HAP-1 (cell line): ENCODE results near the gene BTLA.
"Not testable (repeated sequence)": the region's sequence is repeated elsewhere in the genome, so short reads cannot be mapped to it uniquely, and the experiment has no call there.

Experiments
- DNase-seq, 2 experiments: peaks; one replicate each; pipeline ENCODE4 v3.0.0-alpha.2; 2016 to 2020; ENCODE audit warnings: low spot score in 2 of 2
- H3K27me3 ChIP-seq: fragments of 250-450 bp; sonication (Bioruptor Pico); 2 replicates; pipeline ENCODE4 v1.5.1; 2020; ENCODE audit warnings: low read depth, mild to moderate bottlenecking, moderate library complexity
- H3K36me3 ChIP-seq: fragments of 250-450 bp; sonication (Bioruptor Pico); replicated peaks from 2 replicates; pipeline ENCODE4 v1.5.1; 2020; ENCODE audit warnings: mild to moderate bottlenecking
- H3K4me1 ChIP-seq: fragments of 250-450 bp; sonication (Bioruptor Pico); 2 replicates; pipeline ENCODE4 v1.5.1; 2020; ENCODE audit warnings: mild to moderate bottlenecking
- H3K4me3 ChIP-seq: fragments of 250-450 bp; sonication (Bioruptor Pico); 2 replicates; pipeline ENCODE4 v1.5.1; 2020; ENCODE audit warnings: mild to moderate bottlenecking, moderate library complexity
- H3K9me3 ChIP-seq: fragments of 250-450 bp; sonication (Bioruptor Pico); 2 replicates; pipeline ENCODE4 v1.5.1; 2020; ENCODE audit warnings: mild to moderate bottlenecking, moderate library complexity
- in situ Hi-C: fragments of 300-500 bp; cut with MboI; formaldehyde crosslinking; loops from 3 replicates; pipeline ENCODE4 v1.14.3; 2020; ENCODE audit warnings: low sequenced_read_pairs, inconsistent platforms, mixed read lengths

The BTLA gene

DNA sequence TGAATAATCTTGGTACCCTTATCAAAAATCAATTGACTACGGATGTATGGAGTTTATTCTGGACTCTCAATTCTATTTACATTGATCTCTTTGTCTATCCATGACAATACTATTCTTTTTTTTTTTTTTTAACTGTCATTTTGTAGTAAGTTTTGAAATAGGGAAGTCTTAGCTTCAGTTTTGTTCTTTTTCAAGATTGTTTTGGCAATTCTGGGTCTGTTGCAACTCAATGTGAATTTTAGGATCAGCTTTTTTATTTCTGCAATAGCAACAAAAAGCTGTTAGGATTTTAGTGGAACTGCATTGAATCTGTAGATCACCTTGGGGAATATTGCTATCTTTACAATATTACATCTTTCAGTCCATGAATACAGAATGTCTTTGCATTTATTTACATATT, 21.4 kb downstream of the BTLA start:
- no peak for DNase-seq
- in situ Hi-C loops, result no loop called here
- H3K27me3 ChIP-seq, result no peaks in the 10 kb centered on the region

DNA sequence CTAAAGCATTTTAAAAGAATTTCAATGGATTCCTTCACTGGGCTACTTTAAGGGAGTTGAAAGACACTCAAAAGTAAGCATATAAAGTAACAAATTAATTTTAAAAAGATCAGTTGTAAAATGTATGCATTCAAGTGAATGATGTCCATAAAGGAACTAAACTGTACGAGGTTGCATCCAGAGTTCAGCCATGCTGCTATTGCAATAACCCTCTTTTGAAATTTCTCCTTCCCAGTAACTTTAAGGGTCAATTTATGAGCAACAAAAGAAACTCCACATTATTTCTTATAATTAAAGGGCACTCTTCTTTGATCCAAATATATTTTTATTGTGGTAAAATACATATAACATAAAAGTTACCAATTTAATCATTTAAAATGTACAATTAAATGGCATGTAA, 22.9 kb downstream of the BTLA start:
- no peaks in the 10 kb centered on the region for H3K9me3 ChIP-seq
- DNase-seq, result no peak
- in situ Hi-C loops, result no loop called here

More for the DNA sequence above, 21.4 kb downstream of the BTLA start:
- H3K36me3 ChIP-seq, result no peaks in the 10 kb centered on the region
- H3K4me3 ChIP-seq, result no peak overlapping the region
- H3K9me3 ChIP-seq, result no peaks in the 10 kb centered on the region
- peaks cover 19% of the 10 kb centered on the region for H3K4me1 ChIP-seq

DNA sequence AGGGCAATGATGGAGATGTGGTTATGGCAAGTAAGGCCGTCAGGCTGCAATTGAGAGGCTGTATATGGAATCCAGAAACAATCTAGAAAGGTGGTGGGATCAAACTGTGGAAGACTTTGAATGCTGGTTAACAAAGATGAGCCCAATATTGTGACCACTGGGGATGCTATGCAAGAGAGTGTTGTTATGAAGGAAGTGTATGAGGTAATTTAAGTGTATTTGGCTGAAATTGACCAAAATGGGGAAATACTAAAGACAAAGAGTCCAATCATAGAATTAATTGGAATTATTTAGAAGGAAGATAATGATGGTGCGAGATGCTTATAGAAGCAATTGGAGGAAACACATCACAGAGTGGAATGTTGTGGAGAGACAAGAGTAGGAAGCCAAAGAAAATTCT, 24.5 kb downstream of the BTLA start:
- no peaks in the 10 kb centered on the region for H3K36me3 ChIP-seq
- H3K27me3 ChIP-seq, result no peaks in the 10 kb centered on the region
- no peak overlapping the region for H3K4me3 ChIP-seq
- peaks cover 3% of the 10 kb centered on the region for H3K4me1 ChIP-seq
- DNase-seq, result no peak
- H3K9me3 ChIP-seq, result no peaks in the 10 kb centered on the region
- in situ Hi-C loops, result no loop called here

More for the DNA sequence above, 22.9 kb downstream of the BTLA start:
- Histone ChIP-seq H3K4me1 (peaks cover 10% of the 10 kb centered on the region), H3K27me3 (no peaks in the 10 kb centered on the region), H3K4me3 (no peak overlapping the region), H3K36me3 (no peaks in the 10 kb centered on the region)

DNA sequence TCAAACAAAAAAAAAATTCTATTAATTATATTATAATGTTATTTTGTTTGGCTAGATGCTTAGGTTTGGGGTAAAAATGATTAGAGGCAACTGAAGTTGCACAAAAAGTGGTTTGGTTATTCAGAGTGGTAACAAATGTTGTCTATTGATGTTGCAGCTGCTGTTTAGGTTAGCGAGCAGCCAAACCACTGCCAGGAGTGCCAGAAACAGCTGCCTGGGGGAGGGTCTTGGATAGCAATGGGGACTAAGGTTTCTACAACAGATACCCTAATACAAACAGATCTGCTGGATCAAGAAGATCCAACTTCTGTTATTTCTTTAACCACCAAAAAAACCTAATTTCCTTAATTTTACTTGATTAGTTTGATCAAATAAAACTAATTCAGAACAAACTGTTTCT, 26.6 kb downstream of the BTLA start:
- no peak for DNase-seq
- in situ Hi-C loops, result no loop called here
- Histone ChIP-seq H3K9me3 (no peaks in the 10 kb centered on the region), H3K36me3 (no peaks in the 10 kb centered on the region), H3K4me3 (no peak overlapping the region), H3K4me1 (no peaks in the 10 kb centered on the region), H3K27me3 (no peaks in the 10 kb centered on the region)

DNA sequence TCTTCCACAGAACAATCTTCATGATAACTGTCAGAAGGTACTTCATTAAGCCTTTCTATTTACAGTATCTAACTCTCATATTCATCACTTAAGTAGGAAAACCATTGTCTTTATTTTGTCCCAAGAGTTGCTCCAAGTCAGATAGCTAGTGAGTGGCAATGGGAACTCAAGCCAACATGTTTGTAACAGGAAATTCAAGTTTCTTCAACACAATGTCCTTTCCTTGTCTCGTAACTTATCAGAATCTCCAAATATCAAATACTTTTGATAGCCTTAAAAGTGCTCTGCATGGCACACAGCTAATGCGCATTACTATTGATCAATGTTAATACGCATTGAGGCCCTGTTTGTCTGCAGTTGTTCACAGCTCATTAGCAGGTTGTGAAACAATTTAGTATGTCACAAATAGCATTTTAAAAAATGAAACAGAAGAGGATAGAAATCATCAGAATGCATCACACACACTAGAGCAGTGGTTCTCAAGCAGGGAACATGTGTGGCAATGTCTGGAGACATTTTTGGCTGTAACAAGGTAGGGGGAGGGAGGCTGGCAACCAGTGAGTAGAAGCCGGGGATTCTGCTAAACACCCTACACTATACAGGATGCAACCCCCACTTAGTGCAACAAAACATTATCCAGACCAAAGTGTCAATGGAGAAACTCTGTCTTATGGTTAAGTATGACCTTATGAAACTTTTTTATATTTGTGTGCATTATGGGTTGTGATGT, 27.5 kb downstream of the BTLA start:
- Histone ChIP-seq H3K4me1 (no peaks in the 10 kb centered on the region), H3K4me3 (no peak overlapping the region), H3K27me3 (no peaks in the 10 kb centered on the region), H3K9me3 (no peaks in the 10 kb centered on the region), H3K36me3 (no peaks in the 10 kb centered on the region)
- in situ Hi-C loops, result no loop called here
- DNase-seq, result no peak

DNA sequence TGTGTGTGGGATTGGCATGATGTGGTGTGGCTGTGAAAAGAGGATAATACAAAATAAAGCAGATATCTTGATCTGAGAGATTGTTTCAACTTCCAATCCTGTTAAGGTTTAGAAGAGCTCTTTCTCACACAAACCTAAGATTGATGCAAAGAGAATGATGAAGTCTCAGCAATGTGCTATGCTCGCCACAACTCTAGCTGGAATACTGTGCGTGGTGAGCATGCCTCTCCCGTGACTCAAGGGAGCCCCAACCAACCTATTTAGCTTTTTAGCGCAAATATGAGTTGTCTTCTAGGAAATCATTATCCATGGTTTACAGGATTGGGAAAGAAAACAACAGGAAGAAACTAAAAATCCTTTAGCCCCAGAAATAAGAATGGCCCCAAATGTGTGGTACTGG, 28.5 kb downstream of the BTLA start:
- DNase-seq, result no peak
- Histone ChIP-seq H3K27me3 (no peaks in the 10 kb centered on the region), H3K9me3 (no peaks in the 10 kb centered on the region), H3K36me3 (no peaks in the 10 kb centered on the region), H3K4me1 (no peaks in the 10 kb centered on the region), H3K4me3 (no peak overlapping the region)
- in situ Hi-C loops, result no loop called here

DNA sequence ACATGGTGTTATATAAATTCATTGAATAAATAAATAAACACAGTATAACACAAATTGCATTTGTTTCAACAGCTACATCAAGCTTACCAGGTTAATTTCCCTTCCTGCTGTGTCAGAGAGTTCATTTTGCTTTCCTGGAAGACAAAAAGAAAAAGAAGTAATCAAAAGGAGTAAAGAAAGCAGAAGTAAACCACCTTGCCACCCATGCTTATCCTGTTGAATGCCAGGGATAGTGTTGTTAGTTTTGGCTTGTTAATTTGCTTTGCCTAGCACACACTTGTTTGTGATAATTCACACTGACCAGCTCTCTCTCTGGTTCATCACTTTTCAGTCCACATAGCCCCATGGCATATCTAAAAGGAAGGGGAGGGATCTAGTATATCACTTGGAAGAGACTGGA, 29.6 kb downstream of the BTLA start:
- H3K4me1 ChIP-seq, result no peaks in the 10 kb centered on the region
- no peak overlapping the region for H3K4me3 ChIP-seq
- no peaks in the 10 kb centered on the region for H3K27me3 ChIP-seq
- H3K9me3 ChIP-seq, result no peaks in the 10 kb centered on the region
- H3K36me3 ChIP-seq, result no peaks in the 10 kb centered on the region
- in situ Hi-C loops, result no loop called here
- DNase-seq, result no peak

DNA sequence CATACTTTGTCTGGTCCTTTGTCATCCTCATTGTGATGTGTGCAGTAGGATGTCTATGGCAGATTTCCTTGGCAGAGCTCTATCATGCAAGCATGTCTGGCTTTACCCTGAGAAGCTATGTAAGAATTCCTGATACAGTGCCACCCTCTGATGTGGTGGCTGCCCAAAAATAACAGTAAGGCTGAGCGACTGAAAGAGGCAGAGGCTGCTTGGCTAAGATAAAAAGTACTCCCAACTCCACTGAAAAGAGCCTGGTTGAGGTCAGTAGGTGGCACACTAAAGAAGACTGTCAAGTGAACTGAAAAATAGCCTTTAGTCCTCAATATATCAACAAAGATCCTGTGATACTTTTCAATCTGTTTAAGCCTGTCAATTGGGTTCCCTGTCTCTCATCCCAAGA, 31.7 kb downstream of the BTLA start:
- in situ Hi-C loops, result no loop called here
- DNase-seq, result no peak
- Histone ChIP-seq H3K9me3 (no peaks in the 10 kb centered on the region), H3K4me3 (no peak overlapping the region), H3K4me1 (no peaks in the 10 kb centered on the region), H3K36me3 (no peaks in the 10 kb centered on the region), H3K27me3 (no peaks in the 10 kb centered on the region)

DNA sequence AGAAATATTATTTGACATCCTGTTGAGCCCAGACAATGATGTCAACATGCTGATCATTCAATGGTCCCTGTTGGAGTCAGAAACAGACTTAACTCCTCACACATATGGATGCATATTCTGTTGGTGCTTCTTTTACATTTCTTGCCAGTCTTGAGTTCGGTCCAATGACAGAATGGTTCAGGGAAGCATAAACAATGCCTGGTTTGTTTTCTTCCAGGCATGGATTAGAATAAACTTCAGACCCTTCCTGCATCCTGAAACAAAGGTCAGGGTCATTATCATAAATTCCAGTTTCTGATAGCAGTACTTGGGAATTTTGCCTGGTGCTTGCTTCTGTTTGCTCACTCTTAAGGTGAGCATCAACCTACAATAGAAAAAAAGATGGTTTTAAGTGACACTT, 33.3 kb downstream of the BTLA start:
- in situ Hi-C loops, result no loop called here
- no peaks in the 10 kb centered on the region for H3K9me3 ChIP-seq
- no peaks in the 10 kb centered on the region for H3K4me1 ChIP-seq
- no peaks in the 10 kb centered on the region for H3K36me3 ChIP-seq
- H3K27me3 ChIP-seq, result no peaks in the 10 kb centered on the region
- no peak for DNase-seq
- H3K4me3 ChIP-seq, result no peak overlapping the region

DNA sequence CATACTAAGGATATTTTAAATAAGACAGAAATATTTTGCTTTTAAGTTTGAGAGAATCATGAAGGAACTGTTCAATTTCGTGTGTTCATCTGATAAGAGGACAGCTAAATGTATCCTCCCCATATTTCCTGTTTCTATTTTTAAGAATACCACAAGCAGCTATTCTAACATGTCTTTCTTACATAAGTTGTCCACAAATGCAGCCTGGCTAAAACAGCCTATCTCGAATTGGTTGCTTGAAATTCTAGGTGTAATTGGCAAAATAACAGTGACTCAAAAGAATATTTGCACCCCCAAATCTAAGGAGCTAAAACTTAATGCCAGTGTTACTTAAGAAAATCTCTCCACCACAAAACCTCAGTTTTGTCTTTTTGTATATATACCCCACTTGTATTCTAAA, 35.0 kb downstream of the BTLA start:
- H3K36me3 ChIP-seq, result no peaks in the 10 kb centered on the region
- H3K4me1 ChIP-seq, result no peaks in the 10 kb centered on the region
- DNase-seq, result no peak
- H3K4me3 ChIP-seq, result no peak overlapping the region
- H3K9me3 ChIP-seq, result no peaks in the 10 kb centered on the region
- in situ Hi-C loops, result no loop called here
- no peaks in the 10 kb centered on the region for H3K27me3 ChIP-seq

DNA sequence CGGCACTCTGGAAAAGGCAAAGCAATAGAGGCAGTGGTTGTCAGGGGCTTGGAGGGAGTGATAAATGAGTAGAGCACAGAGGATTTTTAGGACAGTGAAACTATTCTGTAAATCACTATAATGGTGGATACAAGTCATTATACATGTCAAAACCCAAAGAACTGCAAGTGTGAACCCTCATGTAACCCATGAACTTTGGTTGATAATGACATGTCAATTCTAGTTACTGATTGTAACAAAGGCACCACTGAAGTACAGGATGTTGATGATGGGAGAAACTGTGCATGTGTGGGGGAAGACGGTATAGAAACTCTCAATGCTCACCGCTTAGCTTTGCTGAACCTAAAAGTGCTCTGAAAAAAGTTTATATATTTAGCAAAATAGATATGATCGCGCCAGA, 36.0 kb downstream of the BTLA start:
- Histone ChIP-seq H3K4me3 (no peak overlapping the region), H3K27me3 (no peaks in the 10 kb centered on the region), H3K4me1 (no peaks in the 10 kb centered on the region), H3K36me3 (no peaks in the 10 kb centered on the region), H3K9me3 (no peaks in the 10 kb centered on the region)
- in situ Hi-C loops, result no loop called here
- DNase-seq, result no peak

DNA sequence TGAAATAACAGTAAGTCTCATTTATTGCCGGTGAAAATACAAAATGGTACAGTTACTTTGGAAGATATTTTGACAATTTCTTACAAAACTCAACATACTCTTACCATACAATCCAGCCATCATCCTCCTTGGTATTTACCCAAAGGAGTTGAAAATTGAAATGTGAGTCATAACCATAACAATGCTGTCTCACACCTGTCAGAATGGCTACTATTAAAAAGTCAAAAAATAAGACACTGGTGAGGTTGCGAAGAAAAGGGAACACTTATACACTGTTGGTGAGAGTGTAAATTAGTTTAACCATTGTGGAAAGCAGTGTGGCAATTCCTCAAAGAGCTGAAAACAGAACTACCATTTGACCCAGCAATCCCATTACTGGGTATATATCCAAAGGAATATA, 37.5 kb downstream of the BTLA start:
- H3K4me1 ChIP-seq, result not testable (repeated sequence)

DNA sequence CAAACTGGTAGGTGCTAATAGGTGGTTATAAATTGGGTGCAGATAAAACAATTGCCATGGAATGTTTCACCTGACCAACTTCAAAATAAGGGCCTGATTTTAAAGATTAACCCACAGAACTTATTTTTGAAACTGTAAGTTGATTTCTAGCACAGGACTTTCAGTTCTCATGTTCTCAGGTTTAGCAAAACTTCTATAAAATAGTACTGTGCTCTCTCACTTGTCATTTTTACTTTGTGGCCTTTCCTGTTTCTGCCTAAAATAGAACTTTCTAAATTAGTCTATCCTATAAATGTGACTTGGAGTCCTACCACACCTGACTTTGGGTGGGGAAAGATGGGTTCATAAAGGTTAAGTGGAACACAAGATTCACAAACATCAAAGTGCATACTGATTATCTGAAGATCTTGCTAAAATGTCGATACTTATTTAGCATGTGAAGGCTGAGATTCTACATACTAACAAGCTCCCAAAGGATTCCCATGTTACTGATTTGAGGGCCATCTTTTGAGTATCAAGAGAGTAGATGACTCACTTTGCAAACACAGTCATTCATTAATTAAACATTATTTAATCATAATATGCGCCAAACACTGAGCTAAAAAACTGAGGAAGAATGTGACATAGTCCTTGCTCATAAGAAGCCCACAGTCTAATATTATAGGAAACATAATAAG, 38.6 kb downstream of the BTLA start:
- Histone ChIP-seq H3K4me1 (no peaks in the 10 kb centered on the region), H3K36me3 (no peaks in the 10 kb centered on the region), H3K4me3 (no peak overlapping the region), H3K27me3 (no peaks in the 10 kb centered on the region), H3K9me3 (no peaks in the 10 kb centered on the region)
- no peak for DNase-seq
- in situ Hi-C loops, result no loop called here

More for the DNA sequence above, 37.5 kb downstream of the BTLA start:
- H3K27me3 ChIP-seq, H3K9me3 ChIP-seq, in situ Hi-C loops, H3K36me3 ChIP-seq, H3K4me3 ChIP-seq, DNase-seq: not testable (repeated sequence)

DNA sequence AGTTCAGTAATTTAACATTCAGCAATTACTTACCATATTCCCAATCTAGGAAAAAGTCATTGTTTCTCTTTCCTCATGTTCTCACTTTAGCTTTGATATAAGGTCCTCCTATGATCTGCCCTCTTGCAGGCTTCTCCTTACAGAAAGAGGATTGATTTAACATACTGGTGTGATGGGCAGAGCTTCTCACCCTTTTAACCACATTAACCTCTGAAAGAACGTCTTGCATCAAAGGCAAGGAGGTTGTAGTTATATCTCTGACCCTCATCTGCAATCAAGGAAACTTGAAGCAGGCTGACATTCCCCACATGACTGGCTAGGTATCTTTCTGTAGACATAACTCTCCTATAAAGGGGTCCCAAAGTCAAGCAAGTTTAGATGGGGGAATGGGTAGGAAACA, 39.5 kb downstream of the BTLA start:
- in situ Hi-C loops, result no loop called here
- no peaks in the 10 kb centered on the region for H3K9me3 ChIP-seq
- H3K27me3 ChIP-seq, result no peaks in the 10 kb centered on the region
- no peaks in the 10 kb centered on the region for H3K4me1 ChIP-seq
- DNase-seq, result no peak
- no peaks in the 10 kb centered on the region for H3K36me3 ChIP-seq
- no peak overlapping the region for H3K4me3 ChIP-seq

DNA sequence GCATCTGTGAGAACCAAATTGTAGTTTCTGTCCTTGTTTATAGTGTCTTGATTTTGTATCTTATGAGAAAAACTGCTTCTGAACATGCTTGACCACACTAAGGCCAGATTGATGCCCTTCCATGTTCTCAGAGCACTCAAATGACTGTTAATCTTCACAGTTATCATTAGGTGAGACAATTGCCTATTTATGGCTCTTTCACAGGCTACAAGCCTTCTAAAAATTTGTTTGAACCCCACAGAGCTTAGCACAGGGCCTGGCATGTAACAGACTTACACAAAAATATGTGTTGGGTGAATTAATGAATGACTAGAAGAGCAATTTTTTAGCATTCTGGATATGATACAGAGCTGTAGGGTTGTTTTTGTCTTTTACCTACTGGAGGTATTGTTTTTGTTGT, 43.1 kb downstream of the BTLA start:
- no peak for DNase-seq
- Histone ChIP-seq H3K27me3 (no peaks in the 10 kb centered on the region), H3K4me3 (no peak overlapping the region), H3K9me3 (no peaks in the 10 kb centered on the region), H3K36me3 (no peaks in the 10 kb centered on the region), H3K4me1 (no peaks in the 10 kb centered on the region)
- in situ Hi-C loops, result no loop called here
